CD14-positive monocyte (primary cell): ENCODE results near the gene LCE1E. TPM values are rescaled to one million over a fixed set of nuclear protein-coding genes. Genes with fewer than 3 reads are reported as not detected.

Source experiments
- DNase-seq, 3 donors: peaks; one replicate each; pipeline ENCODE4 v3.0.0-alpha.2; 2011 to 2022
- H2AFZ ChIP-seq: 2 replicates; pipeline ENCODE4 v1.6.0; 2012; ENCODE audit warnings: mild to moderate bottlenecking, low read depth, low read length, inconsistent platforms; ENCODE audit not compliant: insufficient read depth, poor library complexity, severe bottlenecking
- H3K27ac ChIP-seq, 2 donors: 1 replicate in 1 of 2; 2 replicates in 1 of 2; pipeline ENCODE4 v1.5.1; 2012 to 2013; ENCODE audit warnings: low read length in 2 of 2, control low read depth in 1 of 2, inconsistent platforms in 1 of 2, low read depth in 1 of 2, mild to moderate bottlenecking in 1 of 2
- H3K27me3 ChIP-seq, 2 donors: one replicate each; pipeline versions ENCODE4 v1.6.0 to v1.6.1; 2011 to 2013; ENCODE audit warnings: low read length in 2 of 2; ENCODE audit not compliant: control insufficient read depth in 2 of 2, insufficient read depth in 2 of 2
- H3K36me3 ChIP-seq, 2 donors: replicated peaks in 1 of 2; 1 replicate in 1 of 2; 2 replicates in 1 of 2; pipeline versions ENCODE4 v1.5.1 to v1.6.1; 2012 to 2013; ENCODE audit warnings: low read length in 2 of 2, control low read depth in 1 of 2, inconsistent platforms in 1 of 2, mild to moderate bottlenecking in 1 of 2; ENCODE audit not compliant: insufficient read depth in 2 of 2, control insufficient read depth in 1 of 2
- H3K4me1 ChIP-seq, 2 donors: 1 replicate in 1 of 2; 2 replicates in 1 of 2; pipeline versions ENCODE4 v1.5.1 to v1.6.1; 2012 to 2013; ENCODE audit warnings: low read length in 2 of 2, control low read depth in 1 of 2, inconsistent platforms in 1 of 2, mild to moderate bottlenecking in 1 of 2, moderate library complexity in 1 of 2; ENCODE audit not compliant: insufficient read depth in 2 of 2, control insufficient read depth in 1 of 2
- H3K4me2 ChIP-seq: replicated peaks from 2 replicates; pipeline ENCODE3; 2012; ENCODE audit warnings: low read length, moderate library complexity, mild to moderate bottlenecking; ENCODE audit not compliant: poor library complexity, severe bottlenecking; ENCODE audit errors: extremely low read depth
- H3K4me3 ChIP-seq, 3 experiments: fragments of 200-600 bp in 1 of 3; sonication (generic) in 1 of 3; replicated peaks in 1 of 3; 1 replicate in 2 of 3; 2 replicates in 1 of 3; pipeline ENCODE4 v1.5.1; 2011 to 2013; ENCODE audit warnings: low read length in 3 of 3, mild to moderate bottlenecking in 3 of 3, control low read depth in 2 of 3, low read depth in 2 of 3, inconsistent platforms in 1 of 3, moderate library complexity in 1 of 3
- H3K79me2 ChIP-seq: 2 replicates; pipeline ENCODE4 v1.6.0; 2012; ENCODE audit warnings: mild to moderate bottlenecking, control low read depth, inconsistent platforms, low read length, moderate library complexity; ENCODE audit not compliant: insufficient read depth
- H3K9ac ChIP-seq: 2 replicates; pipeline ENCODE4 v1.6.0; 2017; ENCODE audit warnings: low read length, mild to moderate bottlenecking; ENCODE audit not compliant: insufficient read depth, poor library complexity, severe bottlenecking
- H3K9me3 ChIP-seq, 2 donors: replicated peaks in 1 of 2; 1 replicate in 1 of 2; 2 replicates in 1 of 2; pipeline versions ENCODE4 v1.5.1 to v1.6.1; 2012 to 2013; ENCODE audit warnings: low read length in 2 of 2, control low read depth in 1 of 2; ENCODE audit not compliant: control insufficient read depth in 1 of 2, insufficient read depth in 1 of 2
- H4K20me1 ChIP-seq: 2 replicates; pipeline ENCODE4 v1.6.0; 2012; ENCODE audit warnings: mild to moderate bottlenecking, low read length, control low read depth, moderate library complexity; ENCODE audit not compliant: insufficient read depth
- H3K27ac Mint-ChIP-seq, 7 donors: one replicate each; pipeline ENCODE4 v1.8.0; 2020; ENCODE audit warnings: mild to moderate bottlenecking in 7 of 7, mixed read lengths in 7 of 7, moderate library complexity in 6 of 7, inconsistent platforms in 2 of 7
- H3K27me3 Mint-ChIP-seq, 3 donors: one replicate each; pipeline ENCODE4 v1.8.0; 2021 to 2022; ENCODE audit warnings: low read depth in 3 of 3, mild to moderate bottlenecking in 3 of 3, mixed read lengths in 3 of 3, moderate library complexity in 3 of 3, inconsistent platforms in 1 of 3
- H3K36me3 Mint-ChIP-seq, 2 donors: one replicate each; pipeline ENCODE4 v1.8.0; 2020; ENCODE audit warnings: mixed read lengths in 2 of 2, inconsistent platforms in 1 of 2, mild to moderate bottlenecking in 1 of 2
- H3K4me1 Mint-ChIP-seq: one replicate; pipeline ENCODE4 v1.8.0; 2020; ENCODE audit warnings: mild to moderate bottlenecking, mixed read lengths
- H3K4me3 Mint-ChIP-seq, 2 donors: one replicate each; pipeline ENCODE4 v1.8.0; 2020; ENCODE audit warnings: mild to moderate bottlenecking in 2 of 2, mixed read lengths in 2 of 2, moderate library complexity in 1 of 2
- H3K9me3 Mint-ChIP-seq, 7 donors: one replicate each; pipeline ENCODE4 v1.8.0; 2020 to 2022; ENCODE audit warnings: mixed read lengths in 7 of 7, mild to moderate bottlenecking in 6 of 7, moderate library complexity in 6 of 7, inconsistent platforms in 2 of 7
- CTCF ChIP-seq: fragments of 200-600 bp; IDR thresholded peaks from one replicate; pipeline ENCODE4 v1.8.0; 2022; ENCODE audit warnings: antibody characterized with exemption, mild to moderate bottlenecking
- whole genome bisulfite sequencing: methylation state at CpG from one replicate; pipeline ENCODE4 v1.1.5; 2013; ENCODE audit warnings: missing lambda C conversion rate; ENCODE audit not compliant: insufficient coverage; 5-methylcytosine and 5-hydroxymethylcytosine counted together
- intact Hi-C, 2 donors: fragments of 100-400 bp; cut with micrococcal nuclease; formaldehyde crosslinking; loops; one replicate each; pipeline versions ENCODE4 v1.15.0 to v1.15.1; 2023
- polyA plus RNA-seq, 3 donors: library from polyadenylated mRNA; depleted of rRNA in 1 of 3; unstranded in 2 of 3; stranded (reverse) in 1 of 3; fragments of 300-500 nt in 2 of 3; fragments of >200 nt in 1 of 3; fragmentation: Illumina TruSeq in 2 of 3; gene quantifications; 1 replicate in 2 of 3; 2 replicates in 1 of 3; pipeline ENCODE4 v1.2.3, GENCODE V29; 2012 to 2021

Gene LCE1E
- polyA plus RNA-seq, 3 donors = not detected

- Histone ChIP-seq H3K9ac (no peak overlapping the region), H3K9me3 (no peaks in the 10 kb centered on the region), H3K4me1 (no peaks in the 10 kb centered on the region), H3K79me2 (no peaks in the 10 kb centered on the region), H3K4me3 (no peak overlapping the region), H2AFZ (no peak overlapping the region), H3K27ac (no peak overlapping the region), H3K36me3 (no peaks in the 10 kb centered on the region), H3K4me2 (no peak overlapping the region), H4K20me1 (no peaks in the 10 kb centered on the region), H3K27me3 (no peaks in the 10 kb centered on the region)
- Mint-ChIP-seq H3K4me1 (no peaks in the 10 kb centered on the region), H3K27ac (no peak overlapping the region), H3K36me3 (no peaks in the 10 kb centered on the region), H3K27me3 (peaks cover 2 to 14% (median 9%) of the 10 kb centered on the region in 3 donors), H3K9me3 (peaks cover 0 to 3% (median 0%) of the 10 kb centered on the region in 7 donors), H3K4me3 (no peak overlapping the region)
- intact Hi-C loops = no loop called here
- WGBS = 67% methylated on average over 1 of the region's 1 CpG
- TF ChIP-seq CTCF = no peak
- no peak for DNase-seq
Observed at GRCh38 chr1:152801333-152801732, 15.3 kb downstream of the LCE1E start.

GRCh38 chr1:152806576-152806975, 20.5 kb downstream of the LCE1E start, which contains the start of gene LCE1C:
LCE1C (minus strand) TSS chr1:152806651; CDS start chr1:152805478, 1,173 bp downstream.
- no peak for TF ChIP-seq CTCF
- no peak within 1 kb of the TSS for H3K9ac ChIP-seq
- Mint-ChIP-seq H3K4me3 (no peak within 1 kb of the TSS), H3K36me3 (no peaks in the 10 kb centered on the region), H3K27me3 (peaks cover 0 to 9% (median 5%) of the 10 kb centered on the region in 3 donors), H3K27ac (no peak within 1 kb of the TSS), H3K9me3 (peaks cover 0 to 2% (median 0%) of the 10 kb centered on the region in 7 donors), H3K4me1 (no peaks in the 10 kb centered on the region)
- peaks cover 2 to 3% of the 10 kb centered on the region in 2 donors for H3K27me3 ChIP-seq
- H3K36me3 ChIP-seq = no peaks in the 10 kb centered on the region
- H3K9me3 ChIP-seq = no peaks in the 10 kb centered on the region
- no peaks in the 10 kb centered on the region for H3K79me2 ChIP-seq
- no peak within 1 kb of the TSS for H3K4me3 ChIP-seq
- intact Hi-C loops = no loop called here
- no CpG with 5 or more reads among the region's 3 CpGs for WGBS
- no peak within 1 kb of the TSS for H3K4me2 ChIP-seq
- no peak for DNase-seq
- no peak within 1 kb of the TSS for H3K27ac ChIP-seq
- no peak within 1 kb of the TSS for H2AFZ ChIP-seq
- H4K20me1 ChIP-seq = no peaks in the 10 kb centered on the region
- H3K4me1 ChIP-seq = no peaks in the 10 kb centered on the region
